Measurements from ENCODE around the gene ZNF8.
"Not testable (repeated sequence)": the region's sequence is repeated elsewhere in the genome, so short reads cannot be mapped to it uniquely, and the experiment has no call there.

The ZNF8 gene

GRCh38 chr19:58310685-58311084 lies 31.9 kb downstream of the ZNF8 start:
- not testable (repeated sequence) for H3K4ac ChIP-seq (ENCODE audit: low read depth, low read length); H3K79me2 ChIP-seq (ENCODE audit: control insufficient read depth, insufficient read depth, low read length, poor library complexity); H3K4me1 ChIP-seq (ENCODE audit: control insufficient read depth in 1 of 2, insufficient read depth in 2 of 2, low read length in 2 of 2); H3K27me3 ChIP-seq (ENCODE audit: insufficient read depth, low read length); H4K8ac ChIP-seq (ENCODE audit: low read depth, low read length); H2BK120ac ChIP-seq (ENCODE audit: insufficient read depth, low read length, poor library complexity); H3K27ac ChIP-seq (ENCODE audit: low read depth, low read length); H2BK12ac ChIP-seq (ENCODE audit: low read length); H3K79me1 ChIP-seq (ENCODE audit: low read length); H3K23ac ChIP-seq (ENCODE audit: low read length); H2BK5ac ChIP-seq (ENCODE audit: low read depth, low read length, poor library complexity); H4K91ac ChIP-seq (ENCODE audit: low read depth, low read length); H3K9ac ChIP-seq (ENCODE audit: low read length); H3K14ac ChIP-seq (ENCODE audit: low read length); H3K9me3 ChIP-seq (ENCODE audit: insufficient read depth, low read depth, low read length); H4K12ac ChIP-seq (ENCODE audit: low read depth, low read length); H2AK5ac ChIP-seq (ENCODE audit: low read length); H3K4me3 ChIP-seq (ENCODE audit: low read depth, low read length); H2AFZ ChIP-seq (ENCODE audit: insufficient read depth, low read length, poor library complexity); H3K4me2 ChIP-seq (ENCODE audit: low read length); H3K18ac ChIP-seq (ENCODE audit: low read length)
- peak in 1 of 2 donors; percentile 18 for DNase-seq
- WGBS (ENCODE audit: extremely low coverage, insufficient coverage, insufficient read length) = no CpG with 5 or more reads among the region's 13 CpGs
- H3K36me3 ChIP-seq (ENCODE audit: control insufficient read depth in 1 of 2, insufficient read depth in 2 of 2, low read length in 2 of 2) = peaks cover 27 to 55% of the 10 kb centered on the region in 2 experiments

GRCh38 chr19:58311345-58311865 lies 32.6 kb downstream of the ZNF8 start:
- no peaks in the 10 kb centered on the region for H3K79me2 ChIP-seq (ENCODE audit: control insufficient read depth, insufficient read depth, low read length, poor library complexity)
- WGBS (ENCODE audit: extremely low coverage, insufficient coverage, insufficient read length) = no CpG with 5 or more reads among the region's 7 CpGs
- no peak overlapping the region for H3K4me2 ChIP-seq (ENCODE audit: low read length)
- no peak overlapping the region for H4K8ac ChIP-seq (ENCODE audit: low read depth, low read length)
- H4K12ac ChIP-seq (ENCODE audit: low read depth, low read length) = no peak overlapping the region
- no peak overlapping the region for H3K27ac ChIP-seq (ENCODE audit: low read depth, low read length)
- no peaks in the 10 kb centered on the region for H3K27me3 ChIP-seq (ENCODE audit: insufficient read depth, low read length)
- no peak overlapping the region for H3K4me3 ChIP-seq (ENCODE audit: low read depth, low read length)
- no peak overlapping the region for H3K4ac ChIP-seq (ENCODE audit: low read depth, low read length)
- H3K79me1 ChIP-seq (ENCODE audit: low read length) = no peaks in the 10 kb centered on the region
- H2AFZ ChIP-seq (ENCODE audit: insufficient read depth, low read length, poor library complexity) = no peak overlapping the region
- no peak overlapping the region for H2BK120ac ChIP-seq (ENCODE audit: insufficient read depth, low read length, poor library complexity)
- H3K9ac ChIP-seq (ENCODE audit: low read length) = no peak overlapping the region
- peaks cover 29 to 54% of the 10 kb centered on the region in 2 experiments for H3K36me3 ChIP-seq (ENCODE audit: control insufficient read depth in 1 of 2, insufficient read depth in 2 of 2, low read length in 2 of 2)
- H3K18ac ChIP-seq (ENCODE audit: low read length) = no peak overlapping the region
- H2BK12ac ChIP-seq (ENCODE audit: low read length) = no peak overlapping the region
- peaks cover 4% of the 10 kb centered on the region for H3K9me3 ChIP-seq (ENCODE audit: insufficient read depth, low read depth, low read length)
- DNase-seq = no peak
- H2AK5ac ChIP-seq (ENCODE audit: low read length) = no peak overlapping the region
- H3K23ac ChIP-seq (ENCODE audit: low read length) = no peak overlapping the region
- H3K4me1 ChIP-seq (ENCODE audit: control insufficient read depth in 1 of 2, insufficient read depth in 2 of 2, low read length in 2 of 2) = no peaks in the 10 kb centered on the region
- H2BK5ac ChIP-seq (ENCODE audit: low read depth, low read length, poor library complexity) = no peak overlapping the region
- H3K14ac ChIP-seq (ENCODE audit: low read length) = no peak overlapping the region
- no peak overlapping the region for H4K91ac ChIP-seq (ENCODE audit: low read depth, low read length)

- no CpG with 5 or more reads among the region's 2 CpGs for WGBS (ENCODE audit: extremely low coverage, insufficient coverage, insufficient read length)
- no peak overlapping the region for H3K23ac ChIP-seq (ENCODE audit: low read length)
- no peak overlapping the region for H3K27ac ChIP-seq (ENCODE audit: low read depth, low read length)
These were observed 36.8 kb downstream of the ZNF8 start for GRCh38 chr19:58315580-58315979.

GRCh38 chr19:58317476-58318072 lies 38.8 kb downstream of the ZNF8 start:
- H2BK5ac ChIP-seq (ENCODE audit: low read depth, low read length, poor library complexity) = no peak overlapping the region
- H4K12ac ChIP-seq (ENCODE audit: low read depth, low read length) = no peak overlapping the region
- DNase-seq = peak in 1 of 2 donors; percentile 61
- H3K79me1 ChIP-seq (ENCODE audit: low read length) = no peaks in the 10 kb centered on the region
- H2BK120ac ChIP-seq (ENCODE audit: insufficient read depth, low read length, poor library complexity) = no peak overlapping the region
- H3K4me1 ChIP-seq (ENCODE audit: control insufficient read depth in 1 of 2, insufficient read depth in 2 of 2, low read length in 2 of 2) = no peaks in the 10 kb centered on the region
- H3K14ac ChIP-seq (ENCODE audit: low read length) = no peak overlapping the region
- no peak overlapping the region for H3K9ac ChIP-seq (ENCODE audit: low read length)
- no peak overlapping the region for H4K91ac ChIP-seq (ENCODE audit: low read depth, low read length)
- no peak overlapping the region for H3K27ac ChIP-seq (ENCODE audit: low read depth, low read length)
- H2AFZ ChIP-seq (ENCODE audit: insufficient read depth, low read length, poor library complexity) = no peak overlapping the region
- H3K79me2 ChIP-seq (ENCODE audit: control insufficient read depth, insufficient read depth, low read length, poor library complexity) = no peaks in the 10 kb centered on the region
- H3K36me3 ChIP-seq (ENCODE audit: control insufficient read depth in 1 of 2, insufficient read depth in 2 of 2, low read length in 2 of 2) = peaks cover 15 to 29% of the 10 kb centered on the region in 2 experiments
- H3K9me3 ChIP-seq (ENCODE audit: insufficient read depth, low read depth, low read length) = peaks cover 2% of the 10 kb centered on the region
- H3K4ac ChIP-seq (ENCODE audit: low read depth, low read length) = no peak overlapping the region
- no CpG with 5 or more reads among the region's 7 CpGs for WGBS (ENCODE audit: extremely low coverage, insufficient coverage, insufficient read length)
- no peak overlapping the region for H3K18ac ChIP-seq (ENCODE audit: low read length)
- no peak overlapping the region for H2BK12ac ChIP-seq (ENCODE audit: low read length)
- no peak overlapping the region for H3K4me2 ChIP-seq (ENCODE audit: low read length)
- H2AK5ac ChIP-seq (ENCODE audit: low read length) = no peak overlapping the region
- H3K27me3 ChIP-seq (ENCODE audit: insufficient read depth, low read length) = no peaks in the 10 kb centered on the region
- no peak overlapping the region for H3K4me3 ChIP-seq (ENCODE audit: low read depth, low read length)
- H3K23ac ChIP-seq (ENCODE audit: low read length) = no peak overlapping the region
- no peak overlapping the region for H4K8ac ChIP-seq (ENCODE audit: low read depth, low read length)

More at GRCh38 chr19:58315580-58315979, 36.8 kb downstream of the ZNF8 start:
- H3K4me1 ChIP-seq (ENCODE audit: control insufficient read depth in 1 of 2, insufficient read depth in 2 of 2, low read length in 2 of 2) = no peaks in the 10 kb centered on the region
- H3K9me3 ChIP-seq (ENCODE audit: insufficient read depth, low read depth, low read length) = peaks cover 4% of the 10 kb centered on the region
- H2BK12ac ChIP-seq (ENCODE audit: low read length) = no peak overlapping the region
- no peak overlapping the region for H3K4me3 ChIP-seq (ENCODE audit: low read depth, low read length)
- H4K91ac ChIP-seq (ENCODE audit: low read depth, low read length) = no peak overlapping the region
- H2BK5ac ChIP-seq (ENCODE audit: low read depth, low read length, poor library complexity) = no peak overlapping the region
- no peak overlapping the region for H4K12ac ChIP-seq (ENCODE audit: low read depth, low read length)
- H3K9ac ChIP-seq (ENCODE audit: low read length) = no peak overlapping the region
- no peak overlapping the region for H2AFZ ChIP-seq (ENCODE audit: insufficient read depth, low read length, poor library complexity)
- no peaks in the 10 kb centered on the region for H3K79me1 ChIP-seq (ENCODE audit: low read length)
- no peak overlapping the region for H3K4me2 ChIP-seq (ENCODE audit: low read length)
- H3K27me3 ChIP-seq (ENCODE audit: insufficient read depth, low read length) = no peaks in the 10 kb centered on the region
- H3K79me2 ChIP-seq (ENCODE audit: control insufficient read depth, insufficient read depth, low read length, poor library complexity) = no peaks in the 10 kb centered on the region
- H3K36me3 ChIP-seq (ENCODE audit: control insufficient read depth in 1 of 2, insufficient read depth in 2 of 2, low read length in 2 of 2) = peaks cover 24 to 41% of the 10 kb centered on the region in 2 experiments
- H2AK5ac ChIP-seq (ENCODE audit: low read length) = no peak overlapping the region
- no peak overlapping the region for H4K8ac ChIP-seq (ENCODE audit: low read depth, low read length)
- H3K14ac ChIP-seq (ENCODE audit: low read length) = no peak overlapping the region
- H3K4ac ChIP-seq (ENCODE audit: low read depth, low read length) = no peak overlapping the region
- no peak for DNase-seq
- H2BK120ac ChIP-seq (ENCODE audit: insufficient read depth, low read length, poor library complexity) = no peak overlapping the region
- H3K18ac ChIP-seq (ENCODE audit: low read length) = no peak overlapping the region

Data from trophoblast cell (in vitro differentiated cells and primary cell).